ENCODE results near the gene CEP131. TPM values are rescaled to one million over a fixed set of nuclear protein-coding genes. Genes with fewer than 3 reads are reported as not detected.

CEP131 gene
- total and polyA plus RNA-seq, 2 of the 8 experiments (the other 6 are each of a cell fraction or from before 2014, with no cell fraction given) = 5.9 to 23.2 TPM

- H4K8ac ChIP-seq (ENCODE audit: extremely low read depth, insufficient read depth, low read length) = no peak overlapping the region; the same call in none of the 2 replicates
- H2BK5ac ChIP-seq (ENCODE audit: low read depth, low read length) = no peak overlapping the region
- H3K27me3 ChIP-seq (replicated peaks in 1 of 4; ENCODE audit: control insufficient read depth in 3 of 4, extremely low read depth in 1 of 4, insufficient read depth in 3 of 4, low read length in 3 of 4) = no peaks in the 10 kb centered on the region
- ChIA-PET POLR2A (ENCODE audit: partially characterized antibody) (interaction anchor here (0.6 to 1.7 kb wide), 8 partner anchors 8 to 273 kb away, joined by 3 to 6 read pairs (median 3); partner anchors contain the start of gene ACTG1), CTCF (ENCODE audit: partially characterized antibody) (interaction anchor here (0.6 to 1.5 kb wide), 9 partner anchors 8 to 268 kb away, joined by 3 to 4 read pairs (median 3); no protein-coding TSS in a partner anchor)
- H3K4me3 ChIP-seq (ENCODE audit: extremely low read depth in 1 of 4, insufficient read depth in 2 of 4, low read depth in 3 of 4, low read length in 4 of 4) = no peak overlapping the region
- no peak overlapping the region for H2AK5ac ChIP-seq (ENCODE audit: low read depth, low read length)
- no peak overlapping the region for H4K5ac ChIP-seq (ENCODE audit: insufficient read length, low read depth, low read length)
- no peak overlapping the region for H2AFZ ChIP-seq (ENCODE audit: low read length)
- H3K23ac ChIP-seq (ENCODE audit: insufficient read length) = no peak overlapping the region
- DNase-seq (ENCODE audit: low read depth in 1 of 2, low spot score in 2 of 2) = no peak
- no peak overlapping the region for H2BK20ac ChIP-seq (ENCODE audit: low read length)
- no peaks in the 10 kb centered on the region for H3K79me2 ChIP-seq (ENCODE audit: control insufficient read depth in 1 of 2, insufficient read depth in 2 of 2, low read length in 2 of 2)
- peaks cover 6% of the 10 kb centered on the region; the same call in 1 of the 2 replicates for H3K23me2 ChIP-seq (ENCODE audit: low read depth, low read length)
- peaks cover 0 to 11% of the 10 kb centered on the region in 2 experiments for H4K20me1 ChIP-seq (replicated peaks in 1 of 2; ENCODE audit: control insufficient read depth in 1 of 2, insufficient read depth in 2 of 2, low read length in 2 of 2)
- no peak for FAIRE-seq
- no peaks in the 10 kb centered on the region; a peak in 1 of 8 replicates for H3K36me3 ChIP-seq (ENCODE audit: control insufficient read depth in 2 of 4, insufficient read depth in 4 of 4, low read length in 3 of 4)
- no peak overlapping the region for H3K14ac ChIP-seq (ENCODE audit: insufficient read length)
- no peaks in the 10 kb centered on the region for H3K79me1 ChIP-seq (ENCODE audit: low read depth, low read length)
- no peak overlapping the region for H3K4me2 ChIP-seq (ENCODE audit: insufficient read depth in 1 of 2, low read depth in 2 of 2, low read length in 2 of 2)
- H3K9me3 ChIP-seq (ENCODE audit: insufficient read depth in 2 of 2, low read depth in 1 of 2, low read length in 1 of 2) = no peaks in the 10 kb centered on the region
- no peak overlapping the region for H2BK120ac ChIP-seq (replicated peaks; ENCODE audit: low read depth, low read length)
- no peak overlapping the region for H2BK15ac ChIP-seq (ENCODE audit: low read length)
- H3K56ac ChIP-seq (replicated peaks; ENCODE audit: insufficient read length, low read depth, low read length) = no peak overlapping the region
- no peak overlapping the region for H4K91ac ChIP-seq (replicated peaks; ENCODE audit: insufficient read length, low read length)
- no peak overlapping the region for H3K9ac ChIP-seq (replicated peaks in 1 of 4; ENCODE audit: extremely low read depth in 1 of 4, low read depth in 3 of 4, low read length in 3 of 4)
- no peak overlapping the region for H3K18ac ChIP-seq (ENCODE audit: extremely low read depth, low read length)
- H3K4me1 ChIP-seq (replicated peaks in 1 of 4; ENCODE audit: control insufficient read depth in 3 of 4, insufficient read depth in 4 of 4, low read length in 3 of 4) = peaks cover 0 to 8% (median 2%) of the 10 kb centered on the region in 4 experiments; a peak in 3 of 7 replicates
- H2BK12ac ChIP-seq (ENCODE audit: low read depth, low read length) = no peak overlapping the region
- H3K27ac ChIP-seq (ENCODE audit: low read depth, low read length) = no peak overlapping the region
- no peak overlapping the region for H3K4ac ChIP-seq (replicated peaks; ENCODE audit: insufficient read length, low read depth, low read length)
- 93% methylated on average over 28 of the region's 31 CpGs; no CpG with 5 or more reads in 1 of the 2 experiments for WGBS, 2 experiments (ENCODE audit: extremely low coverage in 1 of 2, insufficient coverage in 1 of 2, insufficient read length in 1 of 2, insufficient replicate concordance in 2 of 2, low coverage in 1 of 2, low lambda C conversion rate in 2 of 2, missing lambda C conversion rate in 1 of 2)
- TF ChIP-seq JUND (IDR thresholded peaks at IDR 0.05; ENCODE audit: low read length) = no peak
- TF ChIP-seq E2F6 (IDR thresholded peaks at IDR 0.05) = no peak
- no peak for TF ChIP-seq SAP30 (IDR thresholded peaks at IDR 0.05; ENCODE audit: insufficient read depth, insufficient replicate concordance, low read length)
- no peak for TF ChIP-seq TEAD4 (IDR thresholded peaks at IDR 0.05; ENCODE audit: low read depth, low read length)
- no peak for TF ChIP-seq TCF12 (IDR thresholded peaks at IDR 0.05; ENCODE audit: low read depth, low read length)
- no peak for TF ChIP-seq RAD21 (IDR thresholded peaks at IDR 0.05 in 1 of 2, conservative IDR thresholded peaks at IDR 0.05 in 1 of 2; ENCODE audit: low read depth in 2 of 2, low read length in 2 of 2)
- TF ChIP-seq NRF1 (IDR thresholded peaks at IDR 0.05; ENCODE audit: low read depth, low read length) = no peak
- TF ChIP-seq POU5F1 (IDR thresholded peaks at IDR 0.05; ENCODE audit: low read depth, low read length) = no peak
- no peak for TF ChIP-seq CTBP2 (IDR thresholded peaks at IDR 0.05; ENCODE audit: borderline replicate concordance, insufficient read depth, insufficient read length, low read length)
- no peak for TF ChIP-seq TBP (IDR thresholded peaks at IDR 0.05; ENCODE audit: low read depth, low read length)
- no peak for TF ChIP-seq CEBPB (IDR thresholded peaks at IDR 0.05; ENCODE audit: low read depth, low read length)
Observed at GRCh38 chr17:81250286-81251093, 27.7 kb upstream of the CEP131 start.

All from H1 (cell line).